SJSA1 (cell line): Measurements from ENCODE around the gene ENTPD8. TPM values are rescaled to one million over a fixed set of nuclear protein-coding genes. Genes with fewer than 3 reads are reported as not detected.

ENCODE experiments used
- DNase-seq, 2 experiments: peaks; one replicate each; pipeline ENCODE4 v3.0.0-alpha.2; 2015 to 2020; ENCODE audit warnings: low spot score in 2 of 2, low read depth in 1 of 2
- H3K27ac ChIP-seq: fragments of 250-450 bp; sonication (Bioruptor Pico); 2 replicates; pipeline ENCODE4 v1.5.1; 2020; ENCODE audit warnings: mild to moderate bottlenecking, moderate library complexity
- H3K27me3 ChIP-seq: fragments of 250-450 bp; sonication (Bioruptor Pico); replicated peaks from 2 replicates; pipeline ENCODE4 v1.5.1; 2020; ENCODE audit warnings: mild to moderate bottlenecking, moderate library complexity
- H3K36me3 ChIP-seq: fragments of 250-450 bp; sonication (Bioruptor Pico); 2 replicates; pipeline ENCODE4 v1.5.1; 2020; ENCODE audit warnings: mild to moderate bottlenecking
- H3K4me1 ChIP-seq: fragments of 250-450 bp; sonication (Bioruptor Pico); replicated peaks from 2 replicates; pipeline ENCODE4 v1.6.1; 2021; ENCODE audit warnings: mild to moderate bottlenecking
- H3K4me3 ChIP-seq: fragments of 250-450 bp; sonication (Bioruptor Pico); 2 replicates; pipeline ENCODE4 v1.5.1; 2020; ENCODE audit warnings: mild to moderate bottlenecking
- H3K9me3 ChIP-seq: fragments of 250-450 bp; sonication (Bioruptor Pico); replicated peaks from 2 replicates; pipeline ENCODE4 v1.5.1; 2020; ENCODE audit warnings: mild to moderate bottlenecking
- total RNA-seq: library from RNA; depleted of rRNA; stranded (reverse); fragments of >200 nt; shearing (Covaris generic); gene quantifications from 2 replicates; pipeline ENCODE4 v1.2.3, GENCODE V29; 2014

ENTPD8 gene
- total RNA-seq, 1 experiment from 2014 or later: not detected

- Histone ChIP-seq H3K9me3 (no peaks in the 10 kb centered on the region), H3K27ac (no peak overlapping the region), H3K4me1 (peaks cover 13% of the 10 kb centered on the region), H3K27me3 (peaks cover 9% of the 10 kb centered on the region), H3K36me3 (no peaks in the 10 kb centered on the region), H3K4me3 (no peak overlapping the region)
- DNase-seq: no peak
These were observed 2.5 kb downstream of the ENTPD8 start for GRCh38 chr9:137438591-137439157.

DNA sequence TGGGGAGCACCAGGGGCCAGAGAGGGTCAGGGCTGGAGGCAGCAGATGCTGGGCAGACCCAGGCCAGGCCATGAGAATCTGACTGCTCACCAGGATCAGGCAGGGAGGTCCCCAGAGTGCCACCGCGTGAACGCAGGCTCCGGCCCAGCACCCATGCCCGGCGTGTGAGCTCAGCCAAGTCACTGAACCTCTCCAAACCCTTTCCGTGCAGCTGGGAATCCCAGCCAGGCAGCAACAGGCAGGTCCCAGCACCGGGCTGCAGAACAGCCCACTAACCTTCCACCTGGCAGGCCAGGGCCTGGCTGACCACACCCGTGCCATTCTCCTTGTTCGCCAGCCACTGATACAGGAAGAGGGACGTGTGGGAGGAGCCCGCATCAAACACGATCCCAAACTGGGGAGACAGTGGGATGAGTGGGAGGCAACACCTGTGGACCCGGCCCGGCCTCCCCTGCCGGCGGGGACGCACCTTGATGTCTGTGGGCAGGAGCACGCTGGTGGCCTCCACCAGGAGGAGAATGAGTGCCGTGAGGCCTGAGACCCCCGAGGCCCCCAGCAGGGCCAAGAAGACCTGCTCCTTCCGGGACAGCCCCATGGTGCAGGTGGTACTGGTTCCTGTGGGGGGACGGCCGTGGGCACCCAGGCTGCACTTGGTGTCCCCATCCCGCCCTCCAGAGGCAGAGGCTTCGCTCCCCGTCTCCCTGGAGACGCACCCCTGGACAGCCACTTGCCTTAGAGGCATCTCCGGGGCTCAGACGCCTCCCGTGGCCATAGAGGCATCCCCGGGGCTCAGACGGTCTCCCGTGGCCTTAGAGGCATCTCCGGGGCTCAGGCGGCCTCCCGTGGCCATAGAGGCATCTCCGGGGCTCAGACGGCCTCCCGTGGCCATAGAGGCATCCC lies 3.2 kb downstream of the ENTPD8 start:
- Histone ChIP-seq H3K4me3 (no peak overlapping the region), H3K4me1 (peaks cover 13% of the 10 kb centered on the region), H3K36me3 (no peaks in the 10 kb centered on the region), H3K9me3 (no peaks in the 10 kb centered on the region), H3K27me3 (peaks cover 7% of the 10 kb centered on the region), H3K27ac (no peak overlapping the region)
- DNase-seq: no peak

DNA sequence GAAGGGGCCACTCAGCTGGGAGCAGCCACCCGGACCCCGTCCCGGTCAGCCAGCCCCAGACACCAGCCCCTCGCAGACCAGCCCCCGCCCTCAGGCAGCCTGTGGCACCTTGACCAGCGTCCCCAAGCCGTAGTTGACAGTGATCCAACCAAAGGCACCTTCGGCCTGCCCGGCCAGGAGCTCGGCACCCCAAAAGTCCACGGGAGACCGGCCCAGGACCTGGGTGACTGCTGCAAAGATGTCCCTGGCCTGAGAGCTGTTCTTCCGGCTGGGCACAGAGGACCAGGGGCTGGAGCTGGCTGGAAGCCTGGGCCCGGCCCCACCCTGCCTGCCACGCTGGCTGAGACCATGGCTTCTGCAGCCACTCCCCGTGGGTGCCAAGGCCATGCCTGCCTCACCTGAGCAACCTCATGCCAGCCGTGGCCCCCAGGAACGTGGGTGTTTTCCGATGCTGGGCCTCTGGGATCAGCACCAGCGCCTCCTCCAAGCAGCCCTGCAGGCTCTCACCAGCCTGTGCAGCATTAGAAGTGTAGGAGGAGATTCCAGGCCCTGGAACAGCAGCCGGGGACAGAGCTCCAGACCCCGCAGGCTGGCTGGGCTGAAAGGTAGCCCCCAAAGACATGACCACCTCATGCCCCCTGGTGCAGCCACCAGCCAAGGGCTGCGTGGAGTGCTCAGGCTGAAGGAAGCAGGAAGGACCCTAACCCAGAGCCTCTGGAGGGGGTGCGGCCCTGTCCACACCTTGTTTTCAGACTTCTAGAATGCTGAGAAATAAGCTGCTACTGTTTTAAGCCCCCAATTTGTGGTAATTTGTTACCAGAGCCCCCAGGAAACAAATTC lies 4.2 kb downstream of the ENTPD8 start:
- peaks cover 1% of the 10 kb centered on the region; the same call in 1 of the 2 replicates for H3K27me3 ChIP-seq
- DNase-seq: no peak

GRCh38 chr9:137435980-137436760 lies 5.0 kb downstream of the ENTPD8 start:
- Histone ChIP-seq H3K4me3 (no peak overlapping the region), H3K27ac (no peak overlapping the region), H3K36me3 (no peaks in the 10 kb centered on the region), H3K4me1 (peaks cover 8% of the 10 kb centered on the region), H3K9me3 (no peaks in the 10 kb centered on the region), H3K27me3 (no peaks in the 10 kb centered on the region)
- peak; percentile 59 to 89 for DNase-seq

More for the DNA sequence above, 4.2 kb downstream of the ENTPD8 start:
- Histone ChIP-seq H3K4me1 (peaks cover 13% of the 10 kb centered on the region), H3K9me3 (no peaks in the 10 kb centered on the region), H3K27ac (no peak overlapping the region), H3K4me3 (no peak overlapping the region), H3K36me3 (no peaks in the 10 kb centered on the region)

DNA sequence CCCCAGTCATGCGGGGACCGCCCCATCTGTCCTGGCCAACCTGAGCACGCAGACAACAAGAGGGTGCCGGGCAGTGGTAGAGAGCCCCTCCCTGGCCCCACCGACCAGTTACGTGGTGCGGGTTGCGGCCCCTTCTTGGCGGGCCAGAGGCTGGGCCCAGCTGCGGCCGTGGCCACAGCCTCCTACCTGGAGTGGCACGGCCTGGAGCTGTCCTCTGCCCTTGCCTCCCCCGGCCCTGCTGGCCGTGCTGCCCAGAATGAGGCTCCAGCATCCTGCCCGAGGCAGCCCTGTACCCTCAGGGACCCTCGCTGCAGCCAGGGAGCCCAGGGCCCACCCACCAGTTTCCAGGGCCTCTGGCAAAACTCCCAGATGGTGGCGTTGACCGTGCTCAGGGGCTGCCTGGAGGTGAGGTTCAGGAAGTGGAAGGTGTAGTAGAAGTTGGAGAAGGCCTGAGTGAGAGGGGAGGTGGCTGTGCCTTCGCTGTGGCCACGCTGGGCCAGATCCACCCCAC lies 5.7 kb downstream of the ENTPD8 start:
- no peak overlapping the region for H3K4me3 ChIP-seq
- H3K27me3 ChIP-seq: no peaks in the 10 kb centered on the region
- DNase-seq: no peak
- no peak overlapping the region for H3K27ac ChIP-seq
- no peaks in the 10 kb centered on the region for H3K36me3 ChIP-seq
- H3K4me1 ChIP-seq: peaks cover 8% of the 10 kb centered on the region
- no peaks in the 10 kb centered on the region for H3K9me3 ChIP-seq

- H3K9me3 ChIP-seq: no peaks in the 10 kb centered on the region
- no peaks in the 10 kb centered on the region for H3K27me3 ChIP-seq
- H3K4me1 ChIP-seq: peaks cover 8% of the 10 kb centered on the region
- DNase-seq: no peak
- no peak overlapping the region for H3K27ac ChIP-seq
- no peak overlapping the region for H3K4me3 ChIP-seq
- no peaks in the 10 kb centered on the region for H3K36me3 ChIP-seq
These were observed 6.4 kb downstream of the ENTPD8 start for GRCh38 chr9:137434498-137435380.

- Histone ChIP-seq H3K9me3 (no peaks in the 10 kb centered on the region), H3K27ac (no peak overlapping the region), H3K4me1 (peaks cover 8% of the 10 kb centered on the region), H3K27me3 (no peaks in the 10 kb centered on the region), H3K4me3 (no peak overlapping the region), H3K36me3 (no peaks in the 10 kb centered on the region)
- DNase-seq: no peak
These were observed 7.2 kb downstream of the ENTPD8 start for GRCh38 chr9:137433916-137434431.

- Histone ChIP-seq H3K4me3 (no peak overlapping the region), H3K9me3 (no peaks in the 10 kb centered on the region), H3K36me3 (no peaks in the 10 kb centered on the region), H3K27me3 (no peaks in the 10 kb centered on the region), H3K27ac (no peak overlapping the region), H3K4me1 (peaks cover 8% of the 10 kb centered on the region)
- DNase-seq: no peak
These were observed 7.7 kb downstream of the ENTPD8 start for GRCh38 chr9:137433349-137433915.

DNA sequence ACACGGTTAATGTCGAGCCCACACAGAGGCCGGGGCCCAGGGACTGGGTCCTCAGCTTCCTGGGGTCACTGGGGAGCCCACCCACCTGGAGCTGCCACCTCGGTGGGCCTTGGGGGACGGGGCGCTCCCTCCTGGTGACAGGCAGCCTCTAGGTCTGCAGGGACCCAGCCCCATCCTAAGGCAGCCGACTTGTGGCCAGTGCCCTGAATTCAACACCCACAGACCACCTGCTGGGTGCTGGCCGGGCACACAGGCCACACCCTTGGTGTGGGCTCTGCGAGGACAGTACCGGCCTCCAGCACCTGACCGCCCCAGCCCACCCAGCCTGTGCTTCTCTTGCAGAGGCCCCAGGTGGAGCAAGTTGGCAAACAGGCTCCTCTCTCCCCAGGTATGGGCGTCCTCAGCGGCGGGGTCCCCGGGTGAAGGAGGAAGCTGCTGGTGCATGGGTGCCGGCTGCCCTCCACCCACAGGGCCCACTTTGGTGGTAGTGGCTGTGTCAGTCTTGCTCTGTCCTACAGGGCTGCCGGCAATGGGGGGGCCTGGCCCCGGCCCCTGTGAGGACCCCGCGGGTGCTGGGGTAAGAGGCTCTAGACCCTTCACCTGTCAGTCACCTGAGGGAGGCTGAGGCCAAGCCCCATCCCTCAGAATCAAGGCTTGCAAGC lies 8.3 kb downstream of the ENTPD8 start:
- Histone ChIP-seq H3K4me1 (peaks cover 8% of the 10 kb centered on the region), H3K4me3 (no peak overlapping the region), H3K27ac (no peak overlapping the region), H3K27me3 (no peaks in the 10 kb centered on the region), H3K36me3 (no peaks in the 10 kb centered on the region), H3K9me3 (no peaks in the 10 kb centered on the region)
- no peak for DNase-seq

GRCh38 chr9:137431416-137431931 lies 9.7 kb downstream of the ENTPD8 start:
- Histone ChIP-seq H3K4me3 (no peak overlapping the region), H3K9me3 (no peaks in the 10 kb centered on the region), H3K4me1 (peaks cover 8% of the 10 kb centered on the region), H3K27me3 (no peaks in the 10 kb centered on the region), H3K27ac (no peak overlapping the region), H3K36me3 (no peaks in the 10 kb centered on the region)
- DNase-seq: no peak

DNA sequence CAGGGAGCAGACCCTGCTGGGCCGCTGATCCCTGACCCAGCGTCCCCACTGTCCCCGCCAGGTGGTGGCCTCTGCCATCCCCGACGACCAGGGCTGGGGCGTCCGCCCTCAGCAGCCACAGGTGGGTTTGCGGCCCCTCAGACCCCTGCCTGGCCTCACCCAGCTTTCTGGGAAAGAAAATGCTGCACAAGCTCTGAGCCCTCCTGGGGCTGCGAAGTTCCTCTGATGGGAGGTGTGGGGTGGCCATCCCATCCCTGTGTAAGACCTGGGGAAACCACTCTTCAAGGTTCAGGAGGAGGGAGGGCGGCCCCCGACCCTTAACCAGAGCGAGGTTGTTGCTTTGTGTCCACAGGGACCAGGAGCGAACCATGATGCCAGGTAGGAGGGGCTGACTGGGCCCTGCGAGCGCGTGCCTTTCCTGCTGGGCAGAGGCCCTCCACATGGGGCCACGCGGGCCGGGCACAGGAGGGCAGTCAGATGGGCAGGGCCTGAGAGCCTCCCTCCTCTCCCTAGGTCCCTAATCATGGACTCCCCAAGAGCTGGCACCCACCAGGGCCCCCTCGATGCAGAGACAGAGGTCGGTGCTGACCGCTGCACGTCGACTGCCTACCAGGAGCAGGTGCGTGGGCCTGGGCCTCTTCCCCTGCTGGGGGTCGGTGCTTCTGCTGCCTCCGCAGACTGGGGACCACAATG lies 10.3 kb downstream of the ENTPD8 start:
- H3K27me3 ChIP-seq: no peaks in the 10 kb centered on the region
- peaks cover 4% of the 10 kb centered on the region for H3K4me1 ChIP-seq
- H3K9me3 ChIP-seq: no peaks in the 10 kb centered on the region
- no peaks in the 10 kb centered on the region for H3K36me3 ChIP-seq
- no peak overlapping the region for H3K4me3 ChIP-seq
- DNase-seq: no peak
- H3K27ac ChIP-seq: no peak overlapping the region
